Measurements from ENCODE around the gene RFX5. TPM values are rescaled to one million over a fixed set of nuclear protein-coding genes. Genes with fewer than 3 reads are reported as not detected.
A peak's percentile ranks its signal among the peaks of the same experiment; 100 is the strongest.

RFX5 gene
- total and polyA plus RNA-seq, 9 of the 15 experiments (the other 6 are each of a cell fraction or from before 2014, with no cell fraction given) = 3.8 to 48.2 (median 32.2) TPM

DNA sequence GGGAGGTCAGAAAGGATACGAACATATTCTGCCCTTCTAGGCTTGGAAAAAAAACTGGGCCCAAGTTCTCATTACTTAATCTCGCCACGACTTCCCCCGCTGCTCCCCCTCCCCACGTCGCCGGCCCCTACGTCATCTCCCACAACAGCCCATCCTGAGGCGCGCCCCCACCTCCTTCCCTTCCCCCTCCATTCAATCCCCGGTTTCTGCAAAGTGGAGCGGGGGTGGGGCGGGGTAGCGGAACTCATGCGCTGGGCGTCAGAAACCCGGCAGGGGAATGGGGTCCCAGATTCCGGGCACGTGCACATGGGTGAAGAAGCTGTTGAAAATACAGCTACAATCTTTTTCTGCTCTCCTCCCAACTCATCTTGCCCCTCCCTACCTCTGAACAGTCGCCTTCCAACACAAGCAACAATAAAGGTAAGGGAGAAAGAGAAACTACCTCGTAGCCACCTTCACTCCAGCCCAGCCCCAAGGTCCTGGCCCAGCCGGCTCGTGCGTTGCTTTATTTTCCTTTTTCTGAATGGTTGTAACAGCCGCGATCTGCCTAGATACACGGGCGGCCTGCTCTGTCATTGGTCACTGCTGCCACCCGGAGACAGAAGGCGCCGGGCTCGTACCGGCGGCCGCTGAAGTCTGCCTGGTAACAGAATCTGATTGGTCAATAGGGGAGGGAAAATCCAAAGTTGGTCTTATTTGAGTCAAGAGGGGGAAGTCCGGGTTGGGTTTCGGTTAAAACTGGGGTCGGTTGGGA is at the start of gene RFX5 (continued):
- TF ChIP-seq MEIS2 (IDR thresholded peaks at IDR 0.05; ENCODE audit: partially characterized antibody) = no peak
- no peak for TF ChIP-seq ZZZ3 (IDR thresholded peaks at IDR 0.05)
- no peak for TF ChIP-seq NELFE (IDR thresholded peaks at IDR 0.05; ENCODE audit: insufficient read depth, insufficient read length)
- TF ChIP-seq RBBP5 (IDR thresholded peaks at IDR 0.05; ENCODE audit: borderline replicate concordance, insufficient read depth, low read length, poor library complexity, severe bottlenecking) = peak; percentile 72
- peak; percentile 35; the same call in 1 of the 2 replicates for TF ChIP-seq MTA3 (IDR thresholded peaks at IDR 0.05; ENCODE audit: borderline replicate concordance)
- peak; percentile 92 for TF ChIP-seq L3MBTL2 (IDR thresholded peaks at IDR 0.05)
- no peak for TF ChIP-seq ZNF586 (CRISPR knock-in tag; conservative IDR thresholded peaks at IDR 0.05)
- no peak for TF ChIP-seq CTBP1 (IDR thresholded peaks at IDR 0.05; ENCODE audit: borderline replicate concordance)
- TF ChIP-seq, protein P1, sequence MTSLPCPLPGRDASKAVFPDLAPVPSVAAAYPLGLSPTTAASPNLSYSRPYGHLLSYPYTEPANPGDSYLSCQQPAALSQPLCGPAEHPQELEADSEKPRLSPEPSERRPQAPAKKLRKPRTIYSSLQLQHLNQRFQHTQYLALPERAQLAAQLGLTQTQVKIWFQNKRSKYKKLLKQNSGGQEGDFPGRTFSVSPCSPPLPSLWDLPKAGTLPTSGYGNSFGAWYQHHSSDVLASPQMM (CRISPR knock-in tag; IDR thresholded peaks at IDR 0.05) = no peak
- TF ChIP-seq RHOXF2B (CRISPR knock-in tag; conservative IDR thresholded peaks at IDR 0.05) = no peak
- TF ChIP-seq, protein P2, sequence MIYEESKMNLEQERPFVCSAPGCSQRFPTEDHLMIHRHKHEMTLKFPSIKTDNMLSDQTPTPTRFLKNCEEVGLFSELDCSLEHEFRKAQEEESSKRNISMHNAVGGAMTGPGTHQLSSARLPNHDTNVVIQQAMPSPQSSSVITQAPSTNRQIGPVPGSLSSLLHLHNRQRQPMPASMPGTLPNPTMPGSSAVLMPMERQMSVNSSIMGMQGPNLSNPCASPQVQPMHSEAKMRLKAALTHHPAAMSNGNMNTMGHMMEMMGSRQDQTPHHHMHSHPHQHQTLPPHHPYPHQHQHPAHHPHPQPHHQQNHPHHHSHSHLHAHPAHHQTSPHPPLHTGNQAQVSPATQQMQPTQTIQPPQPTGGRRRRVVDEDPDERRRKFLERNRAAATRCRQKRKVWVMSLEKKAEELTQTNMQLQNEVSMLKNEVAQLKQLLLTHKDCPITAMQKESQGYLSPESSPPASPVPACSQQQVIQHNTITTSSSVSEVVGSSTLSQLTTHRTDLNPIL (CRISPR knock-in tag; IDR thresholded peaks at IDR 0.05) = no peak
- TF ChIP-seq, protein P3, sequence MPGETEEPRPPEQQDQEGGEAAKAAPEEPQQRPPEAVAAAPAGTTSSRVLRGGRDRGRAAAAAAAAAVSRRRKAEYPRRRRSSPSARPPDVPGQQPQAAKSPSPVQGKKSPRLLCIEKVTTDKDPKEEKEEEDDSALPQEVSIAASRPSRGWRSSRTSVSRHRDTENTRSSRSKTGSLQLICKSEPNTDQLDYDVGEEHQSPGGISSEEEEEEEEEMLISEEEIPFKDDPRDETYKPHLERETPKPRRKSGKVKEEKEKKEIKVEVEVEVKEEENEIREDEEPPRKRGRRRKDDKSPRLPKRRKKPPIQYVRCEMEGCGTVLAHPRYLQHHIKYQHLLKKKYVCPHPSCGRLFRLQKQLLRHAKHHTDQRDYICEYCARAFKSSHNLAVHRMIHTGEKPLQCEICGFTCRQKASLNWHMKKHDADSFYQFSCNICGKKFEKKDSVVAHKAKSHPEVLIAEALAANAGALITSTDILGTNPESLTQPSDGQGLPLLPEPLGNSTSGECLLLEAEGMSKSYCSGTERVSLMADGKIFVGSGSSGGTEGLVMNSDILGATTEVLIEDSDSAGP (CRISPR knock-in tag; IDR thresholded peaks at IDR 0.05) = no peak
- 0 out of 2 replicates have a peak, but pooled peaks have one; percentile 3 for TF ChIP-seq ELF4 (CRISPR knock-in tag; IDR thresholded peaks at IDR 0.05)
- TF ChIP-seq ARID2 (IDR thresholded peaks at IDR 0.05) = no peak
- TF ChIP-seq GABPB2 (CRISPR knock-in tag; conservative IDR thresholded peaks at IDR 0.05) = no peak
- no peak for TF ChIP-seq SP2 (IDR thresholded peaks at IDR 0.05; ENCODE audit: extremely low read depth, low read depth, low read length, poor library complexity, severe bottlenecking)
- TF ChIP-seq ZFPM2 (CRISPR knock-in tag; IDR thresholded peaks at IDR 0.05) = no peak
- TF ChIP-seq SLC30A9 (CRISPR knock-in tag; IDR thresholded peaks at IDR 0.05) = no peak
- TF ChIP-seq, protein P4, sequence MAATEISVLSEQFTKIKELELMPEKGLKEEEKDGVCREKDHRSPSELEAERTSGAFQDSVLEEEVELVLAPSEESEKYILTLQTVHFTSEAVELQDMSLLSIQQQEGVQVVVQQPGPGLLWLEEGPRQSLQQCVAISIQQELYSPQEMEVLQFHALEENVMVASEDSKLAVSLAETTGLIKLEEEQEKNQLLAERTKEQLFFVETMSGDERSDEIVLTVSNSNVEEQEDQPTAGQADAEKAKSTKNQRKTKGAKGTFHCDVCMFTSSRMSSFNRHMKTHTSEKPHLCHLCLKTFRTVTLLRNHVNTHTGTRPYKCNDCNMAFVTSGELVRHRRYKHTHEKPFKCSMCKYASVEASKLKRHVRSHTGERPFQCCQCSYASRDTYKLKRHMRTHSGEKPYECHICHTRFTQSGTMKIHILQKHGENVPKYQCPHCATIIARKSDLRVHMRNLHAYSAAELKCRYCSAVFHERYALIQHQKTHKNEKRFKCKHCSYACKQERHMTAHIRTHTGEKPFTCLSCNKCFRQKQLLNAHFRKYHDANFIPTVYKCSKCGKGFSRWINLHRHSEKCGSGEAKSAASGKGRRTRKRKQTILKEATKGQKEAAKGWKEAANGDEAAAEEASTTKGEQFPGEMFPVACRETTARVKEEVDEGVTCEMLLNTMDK (IDR thresholded peaks at IDR 0.05; ENCODE audit: borderline replicate concordance, insufficient read depth, low read depth, low read length, poor library complexity, severe bottlenecking) = no peak
- no peak for TF ChIP-seq SMAD3 (CRISPR knock-in tag; conservative IDR thresholded peaks at IDR 0.05)
- TF ChIP-seq, protein P5, sequence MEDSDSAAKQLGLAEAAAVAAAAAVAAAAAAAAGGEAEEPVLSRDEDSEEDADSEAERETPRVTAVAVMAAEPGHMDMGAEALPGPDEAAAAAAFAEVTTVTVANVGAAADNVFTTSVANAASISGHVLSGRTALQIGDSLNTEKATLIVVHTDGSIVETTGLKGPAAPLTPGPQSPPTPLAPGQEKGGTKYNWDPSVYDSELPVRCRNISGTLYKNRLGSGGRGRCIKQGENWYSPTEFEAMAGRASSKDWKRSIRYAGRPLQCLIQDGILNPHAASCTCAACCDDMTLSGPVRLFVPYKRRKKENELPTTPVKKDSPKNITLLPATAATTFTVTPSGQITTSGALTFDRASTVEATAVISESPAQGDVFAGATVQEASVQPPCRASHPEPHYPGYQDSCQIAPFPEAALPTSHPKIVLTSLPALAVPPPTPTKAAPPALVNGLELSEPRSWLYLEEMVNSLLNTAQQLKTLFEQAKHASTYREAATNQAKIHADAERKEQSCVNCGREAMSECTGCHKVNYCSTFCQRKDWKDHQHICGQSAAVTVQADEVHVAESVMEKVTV (CRISPR knock-in tag; IDR thresholded peaks at IDR 0.05) = no peak

All from K562 (cell line).